GM18858 (cell line): ENCODE data around the gene FAM3C.

Experiments
- ATAC-seq: cut with Tn5 transposase; IDR thresholded peaks from one replicate; pipeline ENCODE4 v1.9.1; 2021; ENCODE audit not compliant: unreplicated experiment

Gene FAM3C

DNA sequence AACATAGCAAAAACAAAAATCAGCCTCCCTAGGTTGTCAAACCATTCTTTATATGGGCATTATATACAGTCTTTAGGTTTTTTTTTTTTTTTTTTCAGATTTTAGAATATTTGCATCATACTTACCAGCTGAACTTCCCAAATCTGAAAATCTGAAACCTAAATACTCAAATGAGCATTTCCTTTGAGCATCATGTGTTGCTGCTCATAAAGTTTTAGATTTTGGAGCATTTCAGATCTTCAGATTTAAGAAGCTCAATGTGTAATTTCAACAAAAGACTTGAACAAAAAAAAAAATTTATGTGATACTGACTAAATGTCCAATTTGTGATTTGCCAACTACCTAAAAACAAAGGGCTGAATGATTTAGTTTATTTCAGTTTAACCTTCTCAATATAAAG lies 13.6 kb downstream of the FAM3C start:
- no peak for ATAC-seq

DNA sequence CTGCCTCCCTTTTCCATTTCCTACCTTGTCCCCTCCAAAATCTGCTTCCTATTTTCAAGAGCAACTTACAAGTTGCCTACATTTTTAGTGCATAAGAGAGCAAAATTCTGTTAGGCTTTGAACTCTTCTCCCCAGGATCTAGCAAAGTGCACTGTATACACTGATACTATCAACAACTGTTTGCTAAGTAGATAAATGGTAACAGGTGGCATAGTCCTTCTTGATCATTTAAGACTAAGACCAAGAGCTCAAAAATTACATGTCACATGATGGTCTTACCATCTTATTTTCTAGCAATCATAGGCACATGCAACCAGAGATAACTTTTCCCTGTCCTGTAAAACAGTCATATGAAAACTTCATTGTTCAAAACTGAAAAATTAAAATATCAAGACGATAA lies 16.2 kb downstream of the FAM3C start:
- ATAC-seq, result no peak

- ATAC-seq, result no peak
These were observed 19.1 kb downstream of the FAM3C start for GRCh38 chr7:121376979-121377378.

DNA sequence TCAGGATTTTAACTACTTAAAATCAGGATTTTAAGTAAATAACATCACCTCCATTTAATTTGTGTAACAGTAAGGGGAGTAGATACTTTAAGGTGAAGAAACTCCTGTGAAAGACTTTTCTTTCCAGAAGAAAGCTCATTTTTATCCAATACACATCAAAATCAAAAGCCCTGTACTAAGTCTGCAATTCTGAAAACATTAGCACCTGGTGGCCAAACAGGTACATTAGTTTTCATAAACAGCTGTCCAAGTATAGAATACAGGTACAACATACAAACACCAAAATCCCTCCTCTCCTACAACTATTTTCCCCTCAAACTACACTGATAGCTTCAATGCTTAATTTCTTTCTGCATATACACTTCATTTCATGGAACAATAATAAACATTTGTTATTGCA lies 22.9 kb downstream of the FAM3C start:
- no peak for ATAC-seq

DNA sequence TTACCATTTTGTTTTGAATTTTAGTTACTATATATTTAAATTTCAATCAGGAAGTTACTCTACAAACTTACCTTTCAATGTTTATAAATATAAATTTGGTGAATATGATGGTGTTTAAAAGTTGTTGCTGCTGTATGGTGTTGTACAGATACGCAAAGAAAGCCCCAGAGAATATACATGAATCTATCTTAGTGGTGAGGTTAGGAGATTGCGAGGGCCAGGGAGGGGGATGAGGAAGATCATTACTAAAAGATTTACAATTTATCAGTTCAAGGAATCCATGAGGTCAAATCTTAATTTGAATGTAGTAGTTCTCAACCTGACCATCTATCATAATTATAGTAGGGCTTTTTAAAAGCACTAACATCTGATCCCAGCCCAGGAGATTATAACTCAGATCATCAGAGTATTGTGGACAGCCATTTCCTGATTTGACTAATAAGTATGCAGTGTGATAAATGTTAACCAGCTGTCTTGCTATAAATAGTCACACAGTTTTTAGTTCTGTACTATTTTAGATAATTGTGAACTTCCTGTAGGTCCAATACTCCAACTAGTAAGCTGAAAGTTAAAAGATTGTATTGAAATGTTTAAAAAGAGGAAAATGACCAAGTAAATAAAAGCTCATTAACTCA lies 23.6 kb downstream of the FAM3C start:
- peak; percentile 90 for ATAC-seq

- no peak for ATAC-seq
These were observed 24.2 kb downstream of the FAM3C start for GRCh38 chr7:121371883-121372282.

GRCh38 chr7:121371367-121371766 lies 24.7 kb downstream of the FAM3C start:
- no peak for ATAC-seq

DNA sequence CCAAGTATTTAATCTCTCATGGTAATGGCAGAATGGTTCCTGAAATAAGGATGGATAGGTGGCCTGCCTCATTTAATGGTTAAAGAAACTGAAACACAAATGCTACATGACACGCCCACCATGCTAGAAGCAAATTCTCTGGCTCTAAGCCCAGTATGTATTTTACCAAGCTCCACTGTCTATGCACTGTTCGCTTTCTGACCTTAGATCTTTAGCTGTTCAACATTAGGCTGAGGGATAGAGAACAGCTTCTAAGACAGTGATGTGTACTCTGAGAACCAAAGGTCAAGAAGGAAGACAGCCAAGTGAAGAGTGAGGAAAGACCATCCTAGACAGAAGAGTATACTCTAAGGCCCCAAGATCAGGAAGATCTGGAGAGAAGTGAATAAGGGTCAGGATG lies 26.6 kb downstream of the FAM3C start:
- ATAC-seq, result peak; percentile 46

DNA sequence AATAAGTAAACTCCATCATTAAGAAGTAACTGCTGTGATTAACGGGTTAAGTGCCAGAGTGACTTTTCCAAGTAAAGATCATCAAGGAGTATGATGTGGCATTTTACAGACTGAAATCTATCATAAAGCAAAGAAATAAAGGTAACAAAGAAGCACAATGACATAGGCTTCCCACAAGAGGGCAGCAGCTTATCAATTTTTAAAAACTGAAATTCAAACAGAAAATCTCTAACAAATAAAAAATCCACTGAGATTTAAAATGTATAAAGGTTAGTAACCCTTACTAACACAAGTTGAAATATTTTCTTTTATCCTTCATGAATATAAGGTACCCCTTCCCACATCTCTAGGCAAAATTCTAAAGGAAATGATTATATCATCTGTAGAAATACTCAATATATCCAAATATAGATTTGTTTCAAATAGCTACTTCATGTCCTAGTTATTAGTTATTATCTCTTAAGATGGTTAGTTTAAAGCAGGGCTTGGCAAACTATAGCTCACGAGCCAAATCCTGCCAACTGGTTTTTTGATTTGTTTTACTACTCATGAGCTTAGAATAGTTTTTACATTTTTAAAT lies 29.2 kb downstream of the FAM3C start:
- no peak for ATAC-seq

- no peak for ATAC-seq
These were observed 35.5 kb downstream of the FAM3C start for GRCh38 chr7:121360564-121360963.

GRCh38 chr7:121355574-121355973 lies 40.5 kb downstream of the FAM3C start:
- ATAC-seq, result no peak

GRCh38 chr7:121352323-121352722 lies 43.8 kb downstream of the FAM3C start:
- ATAC-seq, result peak; percentile 64

DNA sequence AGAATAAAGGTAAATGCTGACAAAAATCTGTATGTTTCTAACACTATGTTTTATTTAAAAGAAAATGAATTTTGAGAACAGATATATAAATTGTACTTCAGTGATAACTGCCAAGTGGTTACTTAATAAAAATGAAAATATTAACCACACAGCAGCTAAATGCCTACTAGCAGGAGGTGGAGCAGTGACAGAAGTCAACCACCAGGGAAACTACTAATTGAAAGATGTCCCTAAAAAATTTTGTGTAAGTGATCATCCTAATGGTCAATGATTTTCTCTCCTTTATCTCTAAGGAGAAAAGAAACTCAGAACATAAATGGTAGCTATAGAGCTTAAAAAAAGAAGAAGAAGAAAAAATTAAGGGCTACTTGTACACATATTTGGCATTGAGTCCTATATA lies 44.4 kb downstream of the FAM3C start:
- no peak for ATAC-seq

GRCh38 chr7:121344497-121344896 lies 51.6 kb downstream of the FAM3C start:
- ATAC-seq, result no peak

GRCh38 chr7:121344093-121344492 lies 52.0 kb downstream of the FAM3C start:
- no peak for ATAC-seq

- ATAC-seq, result no peak
These were observed 52.8 kb downstream of the FAM3C start for GRCh38 chr7:121343302-121343701.

- ATAC-seq, result no peak
These were observed 53.5 kb downstream of the FAM3C start for GRCh38 chr7:121342631-121343030.

DNA sequence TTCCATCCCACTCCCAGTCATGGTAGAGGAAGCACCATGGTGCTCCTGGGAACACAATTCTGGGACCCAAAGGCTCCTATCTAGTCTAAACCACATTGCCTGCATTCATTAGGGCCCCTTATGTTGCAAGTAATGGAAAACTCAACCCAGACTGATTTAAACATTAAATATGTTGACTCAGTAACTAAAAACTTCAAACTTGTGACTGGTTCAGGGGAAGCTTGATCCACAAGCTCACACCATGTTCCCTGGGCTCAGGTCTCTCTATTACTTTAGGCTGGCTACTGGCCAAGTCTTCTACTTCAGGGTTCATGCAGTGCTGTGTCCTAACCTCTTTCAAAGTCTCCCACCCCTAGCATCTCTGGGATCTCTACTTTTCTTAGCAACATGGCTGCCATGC lies 54.2 kb downstream of the FAM3C start:
- ATAC-seq, result no peak

- no peak for ATAC-seq
These were observed 57.0 kb downstream of the FAM3C start for GRCh38 chr7:121339082-121339481.

- peak; percentile 76 for ATAC-seq
These were observed 58.7 kb downstream of the FAM3C start for GRCh38 chr7:121337398-121337797.

- no peak for ATAC-seq
These were observed 59.5 kb downstream of the FAM3C start for GRCh38 chr7:121336579-121336978.

DNA sequence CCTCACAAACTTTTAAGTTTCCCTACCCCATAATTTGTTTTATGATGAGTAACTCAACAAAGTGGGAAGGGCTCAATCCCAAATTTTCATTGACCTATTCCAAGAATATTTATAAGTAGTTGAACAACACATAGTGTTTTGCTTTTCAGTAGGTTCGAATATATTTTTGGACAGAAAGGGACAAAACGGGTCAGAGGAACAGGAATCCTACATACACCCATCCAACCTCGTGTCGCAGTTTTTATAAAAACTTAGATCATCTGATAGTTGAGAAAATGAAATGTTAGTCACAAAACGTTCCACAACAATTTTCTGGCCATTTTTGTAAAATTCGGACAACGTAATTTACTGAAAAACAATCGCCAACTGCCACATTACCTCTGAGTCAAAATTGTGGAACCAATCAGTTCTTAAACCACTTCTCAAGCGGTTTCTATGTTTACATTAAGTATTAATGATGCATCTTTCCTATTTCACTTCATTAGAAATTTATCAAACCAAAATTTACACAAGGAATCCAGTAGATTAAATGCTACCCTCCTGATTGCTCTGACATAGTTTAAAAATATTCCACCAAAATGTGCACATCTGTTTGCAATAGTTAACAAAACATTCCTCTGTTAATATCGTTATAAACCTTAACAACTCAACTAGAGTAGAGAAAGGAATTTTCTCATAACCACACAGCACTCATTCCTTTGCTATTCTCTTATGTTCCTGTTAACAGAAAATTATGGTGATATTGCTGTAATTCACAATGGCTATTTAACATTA lies 61.0 kb downstream of the FAM3C start:
- ATAC-seq, result no peak
